SU-DHL-6 (cell line): ENCODE results near the gene CDCA7.

Experiments
- H2AFZ ChIP-seq: fragments of 200-600 bp; sonication (generic); 2 replicates; pipeline ENCODE4 v1.6.1; 2014; ENCODE audit warnings: low read depth, mild to moderate bottlenecking, moderate library complexity, mixed read lengths, antibody characterized with exemption, low read length; ENCODE audit not compliant: severe bottlenecking
- H3F3A ChIP-seq: fragments of 200-600 bp; shearing (Covaris generic); 2 replicates; pipeline ENCODE4 v1.6.0; 2016; ENCODE audit warnings: antibody characterized with exemption, mild to moderate bottlenecking; ENCODE audit not compliant: insufficient read depth
- H3K27ac ChIP-seq: fragments of 200-600 bp; sonication (generic); 2 replicates; pipeline ENCODE4 v1.5.1; 2016; ENCODE audit warnings: low read depth, mild to moderate bottlenecking, low read length, moderate library complexity, mixed read lengths
- H3K27me3 ChIP-seq: fragments of 200-600 bp; sonication (generic), shearing (Covaris generic); 2 replicates; pipeline ENCODE4 v1.6.0; 2014; ENCODE audit warnings: mild to moderate bottlenecking, low read length
- H3K36me3 ChIP-seq: fragments of 200-600 bp; sonication (generic); 2 replicates; pipeline ENCODE4 v1.6.1; 2014; ENCODE audit warnings: mild to moderate bottlenecking, low read length, mixed read lengths
- H3K4me2 ChIP-seq: fragments of 300-600, 200-600 bp; shearing (Covaris generic), sonication (generic); 2 replicates; pipeline ENCODE4 v1.6.0; 2014; ENCODE audit warnings: low read length, low read depth, mild to moderate bottlenecking; ENCODE audit not compliant: poor library complexity, severe bottlenecking
- H3K4me3 ChIP-seq: fragments of 200-600 bp; sonication (generic); 2 replicates; pipeline ENCODE4 v1.5.1; 2014; ENCODE audit warnings: antibody characterized with exemption, low read length, mild to moderate bottlenecking, mixed read lengths; ENCODE audit not compliant: insufficient read depth, poor library complexity, severe bottlenecking
- H3K79me2 ChIP-seq: fragments of 200-600 bp; sonication (generic); 2 replicates; pipeline ENCODE4 v1.6.1; 2014; ENCODE audit warnings: mild to moderate bottlenecking, low read length, moderate library complexity; ENCODE audit not compliant: insufficient read depth
- H3K9ac ChIP-seq: fragments of 200-600 bp; sonication (generic); 2 replicates; pipeline ENCODE4 v1.7.0; 2014; ENCODE audit warnings: mild to moderate bottlenecking, low read length
- H3K9me2 ChIP-seq: fragments of 200-600 bp; sonication (generic); replicated peaks from 2 replicates; pipeline ENCODE4 v1.6.1; 2014; ENCODE audit warnings: low read length; ENCODE audit not compliant: insufficient read depth
- H3K9me3 ChIP-seq: fragments of 200-600 bp; sonication (generic); 2 replicates; pipeline ENCODE4 v1.6.1; 2014; ENCODE audit warnings: low read length, mixed read lengths; ENCODE audit not compliant: insufficient read depth
- H4K20me1 ChIP-seq: fragments of 200-600 bp; sonication (generic); 2 replicates; pipeline ENCODE4 v1.6.1; 2014; ENCODE audit warnings: low read depth, mild to moderate bottlenecking, antibody characterized with exemption, low read length, moderate library complexity, mixed read lengths
- EZH2phosphoT487 ChIP-seq: fragments of 200-600 bp; sonication (generic), shearing (Covaris generic); conservative IDR thresholded peaks from 2 replicates; pipeline ENCODE4 v1.6.1; 2018; ENCODE audit warnings: mild to moderate bottlenecking, antibody characterized with exemption, low read length, moderate library complexity, mixed read lengths
- TF ChIP-seq, protein P1 (sequence below): fragments of 200-600 bp; sonication (generic); IDR thresholded peaks from one replicate; pipeline ENCODE4 v1.5.1; 2017; ENCODE audit warnings: antibody characterized with exemption, mild to moderate bottlenecking, low read length, moderate library complexity; ENCODE audit not compliant: insufficient read depth, poor library complexity, severe bottlenecking

The CDCA7 gene

DNA sequence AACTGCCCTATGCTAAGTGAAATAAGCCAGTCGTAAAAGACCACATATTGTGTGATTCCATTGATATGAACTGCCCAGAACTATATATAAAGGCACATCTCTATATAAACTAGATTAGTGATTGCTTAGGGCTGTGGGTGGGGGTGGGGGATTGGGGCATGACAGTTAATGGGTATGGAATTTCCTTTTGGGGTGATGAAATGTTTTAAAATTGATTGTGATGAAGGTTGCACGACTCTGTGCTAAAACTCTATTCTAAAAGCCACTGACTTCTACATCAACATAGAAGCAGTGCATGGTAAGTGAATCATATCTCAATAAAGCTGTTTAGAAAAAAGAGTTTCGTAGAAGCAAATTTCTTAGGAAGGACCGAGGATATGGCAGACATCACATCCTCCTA, 53.0 kb downstream of the CDCA7 start:
- no peaks in the 10 kb centered on the region for H4K20me1 ChIP-seq
- no peak for TF ChIP-seq EZH2phosphoT487
- TF ChIP-seq, protein P1, sequence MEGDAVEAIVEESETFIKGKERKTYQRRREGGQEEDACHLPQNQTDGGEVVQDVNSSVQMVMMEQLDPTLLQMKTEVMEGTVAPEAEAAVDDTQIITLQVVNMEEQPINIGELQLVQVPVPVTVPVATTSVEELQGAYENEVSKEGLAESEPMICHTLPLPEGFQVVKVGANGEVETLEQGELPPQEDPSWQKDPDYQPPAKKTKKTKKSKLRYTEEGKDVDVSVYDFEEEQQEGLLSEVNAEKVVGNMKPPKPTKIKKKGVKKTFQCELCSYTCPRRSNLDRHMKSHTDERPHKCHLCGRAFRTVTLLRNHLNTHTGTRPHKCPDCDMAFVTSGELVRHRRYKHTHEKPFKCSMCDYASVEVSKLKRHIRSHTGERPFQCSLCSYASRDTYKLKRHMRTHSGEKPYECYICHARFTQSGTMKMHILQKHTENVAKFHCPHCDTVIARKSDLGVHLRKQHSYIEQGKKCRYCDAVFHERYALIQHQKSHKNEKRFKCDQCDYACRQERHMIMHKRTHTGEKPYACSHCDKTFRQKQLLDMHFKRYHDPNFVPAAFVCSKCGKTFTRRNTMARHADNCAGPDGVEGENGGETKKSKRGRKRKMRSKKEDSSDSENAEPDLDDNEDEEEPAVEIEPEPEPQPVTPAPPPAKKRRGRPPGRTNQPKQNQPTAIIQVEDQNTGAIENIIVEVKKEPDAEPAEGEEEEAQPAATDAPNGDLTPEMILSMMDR = no peak
- no peak overlapping the region for H2AFZ ChIP-seq
- no peak overlapping the region for H3K4me2 ChIP-seq
- H3K27ac ChIP-seq = no peak overlapping the region
- no peaks in the 10 kb centered on the region for H3K36me3 ChIP-seq
- H3K4me3 ChIP-seq = no peak overlapping the region
- H3F3A ChIP-seq = no peaks in the 10 kb centered on the region
- no peaks in the 10 kb centered on the region for H3K27me3 ChIP-seq
- H3K9ac ChIP-seq = no peak overlapping the region
- H3K79me2 ChIP-seq = no peaks in the 10 kb centered on the region
- no peaks in the 10 kb centered on the region for H3K9me3 ChIP-seq
- H3K9me2 ChIP-seq = no peaks in the 10 kb centered on the region

DNA sequence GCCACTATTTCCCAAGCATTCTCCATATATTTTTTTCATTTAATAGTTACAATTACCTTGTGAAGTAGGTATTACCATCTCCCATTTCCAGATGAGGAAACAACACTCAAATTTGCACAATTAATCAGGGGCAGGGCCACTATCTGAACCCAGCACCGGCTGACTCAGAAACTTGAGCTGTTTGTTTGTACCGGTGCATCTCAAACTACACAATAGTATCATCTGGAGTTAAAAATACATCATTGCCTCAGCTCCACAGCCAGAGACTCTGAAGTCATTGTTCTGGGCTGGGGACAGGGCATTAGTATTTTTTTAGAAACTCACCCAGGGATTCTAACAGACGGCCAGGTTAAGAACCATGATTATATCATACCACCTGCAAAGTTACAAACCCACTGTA, 55.9 kb downstream of the CDCA7 start:
- no peak overlapping the region for H3K9ac ChIP-seq
- no peaks in the 10 kb centered on the region for H3K9me2 ChIP-seq
- no peaks in the 10 kb centered on the region for H3K79me2 ChIP-seq
- H3K9me3 ChIP-seq = no peaks in the 10 kb centered on the region
- no peak overlapping the region for H2AFZ ChIP-seq
- H3F3A ChIP-seq = no peaks in the 10 kb centered on the region
- TF ChIP-seq, protein P1 = no peak
- TF ChIP-seq EZH2phosphoT487 = no peak
- H3K4me3 ChIP-seq = no peak overlapping the region
- H3K27ac ChIP-seq = no peak overlapping the region
- no peaks in the 10 kb centered on the region for H3K36me3 ChIP-seq
- H3K4me2 ChIP-seq = no peak overlapping the region
- no peaks in the 10 kb centered on the region for H3K27me3 ChIP-seq
- H4K20me1 ChIP-seq = no peaks in the 10 kb centered on the region

DNA sequence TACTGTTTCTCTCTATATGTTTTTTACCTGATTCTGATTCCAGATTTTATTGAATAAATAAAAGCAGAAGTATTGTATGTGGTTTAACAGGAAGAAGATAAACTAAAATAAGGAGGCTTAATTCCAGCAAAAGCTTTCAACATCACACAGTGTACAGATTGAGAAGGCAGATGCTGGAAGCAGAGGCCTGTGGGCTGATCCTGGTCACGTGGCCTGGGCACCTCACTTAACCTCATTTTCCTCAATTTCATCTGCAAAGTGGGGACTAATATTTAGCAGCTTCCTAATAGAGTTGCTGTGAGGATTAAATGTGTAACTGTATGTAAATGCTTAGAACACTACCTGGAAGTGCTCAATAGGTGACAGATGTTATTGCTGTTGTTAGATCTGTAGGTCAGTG, 58.0 kb downstream of the CDCA7 start:
- Histone ChIP-seq H3K9me2 (no peaks in the 10 kb centered on the region), H3K4me3 (no peak overlapping the region), H3K9ac (no peak overlapping the region), H3F3A (no peaks in the 10 kb centered on the region), H3K9me3 (no peaks in the 10 kb centered on the region), H3K36me3 (no peaks in the 10 kb centered on the region), H3K27ac (no peak overlapping the region), H2AFZ (no peak overlapping the region), H3K4me2 (no peak overlapping the region), H3K27me3 (no peaks in the 10 kb centered on the region), H4K20me1 (no peaks in the 10 kb centered on the region), H3K79me2 (no peaks in the 10 kb centered on the region)
- no peak for TF ChIP-seq EZH2phosphoT487
- TF ChIP-seq, protein P1 = no peak

DNA sequence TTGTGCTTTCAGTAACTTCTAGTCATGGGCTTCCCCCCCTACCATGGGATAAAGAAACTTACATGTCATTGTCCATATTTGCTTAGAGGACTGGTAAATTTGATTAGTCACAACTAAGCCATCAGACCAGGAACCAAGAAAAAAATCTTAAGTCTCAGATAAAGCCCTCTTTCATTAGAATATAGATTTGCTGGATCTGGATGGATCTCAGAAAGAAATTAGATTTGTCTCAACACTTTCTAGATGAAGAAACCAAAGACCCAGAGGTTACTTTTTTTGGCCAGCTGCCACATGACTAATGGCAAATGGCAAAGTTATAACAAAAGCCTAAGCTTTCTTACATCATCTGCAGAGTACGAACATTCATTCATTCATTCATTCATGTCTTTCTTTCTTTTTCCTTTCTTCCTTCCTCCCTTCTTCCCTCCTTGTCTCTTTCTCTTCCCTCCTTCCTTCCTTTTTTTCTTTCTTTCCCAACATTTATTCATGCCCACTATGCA, 60.2 kb downstream of the CDCA7 start:
- no peak overlapping the region for H3K9ac ChIP-seq
- H3K27me3 ChIP-seq = no peaks in the 10 kb centered on the region
- no peaks in the 10 kb centered on the region for H3K9me2 ChIP-seq
- no peaks in the 10 kb centered on the region for H3K79me2 ChIP-seq
- H3F3A ChIP-seq = no peaks in the 10 kb centered on the region
- H3K9me3 ChIP-seq = no peaks in the 10 kb centered on the region
- no peak overlapping the region for H3K27ac ChIP-seq
- no peak overlapping the region for H3K4me3 ChIP-seq
- no peak overlapping the region for H3K4me2 ChIP-seq
- H3K36me3 ChIP-seq = no peaks in the 10 kb centered on the region
- no peak overlapping the region for H2AFZ ChIP-seq
- H4K20me1 ChIP-seq = no peaks in the 10 kb centered on the region
- TF ChIP-seq EZH2phosphoT487 = no peak
- TF ChIP-seq, protein P1 = no peak
